Neuronal stem cell (in vitro differentiated cells): ENCODE data around the gene MAPRE3.
A peak's percentile ranks its signal among the peaks of the same experiment; 100 is the strongest.

ENCODE experiments used
- DNase-seq: peaks from one replicate; pipeline ENCODE4 v3.0.0-alpha.2; 2013; ENCODE audit warnings: low spot score
- H2AFZ ChIP-seq: one replicate; pipeline ENCODE4 v1.6.1; 2013; ENCODE audit warnings: mild to moderate bottlenecking, low read length, inconsistent platforms
- H2AK5ac ChIP-seq: 2 replicates; pipeline ENCODE4 v1.6.1; 2013; ENCODE audit warnings: low read depth, mild to moderate bottlenecking, inconsistent platforms, low read length, moderate library complexity, mixed read lengths
- H2BK120ac ChIP-seq: 2 replicates; pipeline ENCODE4 v1.6.1; 2013; ENCODE audit warnings: low read depth, mild to moderate bottlenecking, inconsistent platforms, low read length, moderate library complexity, mixed read lengths
- H2BK12ac ChIP-seq: one replicate; pipeline ENCODE4 v1.6.1; 2013; ENCODE audit warnings: low read length, inconsistent platforms
- H2BK15ac ChIP-seq: 2 replicates; pipeline ENCODE4 v1.6.1; 2013; ENCODE audit warnings: mild to moderate bottlenecking, low read length, inconsistent platforms, mixed read lengths
- H2BK5ac ChIP-seq: one replicate; pipeline ENCODE4 v1.6.1; 2013; ENCODE audit warnings: inconsistent platforms, mild to moderate bottlenecking, low read length, moderate library complexity
- H3K14ac ChIP-seq: one replicate; pipeline ENCODE4 v1.6.1; 2013; ENCODE audit warnings: low read length, inconsistent platforms
- H3K18ac ChIP-seq: 2 replicates; pipeline ENCODE4 v1.6.1; 2013; ENCODE audit warnings: low read length, inconsistent platforms
- H3K23ac ChIP-seq: 2 replicates; pipeline ENCODE4 v1.6.1; 2013; ENCODE audit warnings: low read depth, mild to moderate bottlenecking, mixed read lengths, low read length, inconsistent platforms; ENCODE audit not compliant: poor library complexity
- H3K27ac ChIP-seq: replicated peaks from 3 replicates; pipeline ENCODE4 v1.5.1; 2013; ENCODE audit warnings: low read length, inconsistent platforms
- H3K27me3 ChIP-seq, 3 experiments: 2 replicates each; pipeline ENCODE4 v1.6.1; 2013; ENCODE audit warnings: low read length in 3 of 3, mild to moderate bottlenecking in 2 of 3, inconsistent platforms in 1 of 3, low read depth in 1 of 3, mixed read lengths in 1 of 3, moderate library complexity in 1 of 3; ENCODE audit not compliant: control insufficient read depth in 3 of 3, insufficient read depth in 3 of 3
- H3K36me3 ChIP-seq, 2 donors: replicated peaks in 1 of 2; 2 replicates each; pipeline ENCODE4 v1.6.1; 2013; ENCODE audit warnings: low read length in 2 of 2; ENCODE audit not compliant: control insufficient read depth in 2 of 2, insufficient read depth in 2 of 2
- H3K4ac ChIP-seq: 2 replicates; pipeline ENCODE4 v1.6.1; 2013; ENCODE audit warnings: inconsistent platforms, mild to moderate bottlenecking, low read length, moderate library complexity
- H3K4me1 ChIP-seq, 2 donors: 1 replicate in 1 of 2; 2 replicates in 1 of 2; pipeline ENCODE4 v1.6.1; 2013; ENCODE audit warnings: low read length in 2 of 2, low read depth in 1 of 2; ENCODE audit not compliant: control insufficient read depth in 2 of 2, insufficient read depth in 1 of 2
- H3K4me2 ChIP-seq: one replicate; pipeline ENCODE4 v1.6.1; 2013; ENCODE audit warnings: mild to moderate bottlenecking, low read length, inconsistent platforms; ENCODE audit not compliant: insufficient read depth, poor library complexity, severe bottlenecking
- H3K4me3 ChIP-seq, 2 donors: 2 replicates each; pipeline ENCODE4 v1.5.1; 2013; ENCODE audit warnings: low read length in 2 of 2, mild to moderate bottlenecking in 2 of 2, inconsistent platforms in 1 of 2, moderate library complexity in 1 of 2
- H3K79me1 ChIP-seq: one replicate; pipeline ENCODE4 v1.6.1; 2013; ENCODE audit warnings: low read depth, mild to moderate bottlenecking, inconsistent platforms, low read length, moderate library complexity
- H3K9ac ChIP-seq: one replicate; pipeline ENCODE4 v1.6.1; 2013; ENCODE audit warnings: mild to moderate bottlenecking, low read depth, low read length, inconsistent platforms; ENCODE audit not compliant: poor library complexity
- H3K9me3 ChIP-seq, 2 donors: replicated peaks in 1 of 2; 2 replicates each; pipeline versions ENCODE3 to v1.6.1; 2013; ENCODE audit warnings: low read length in 2 of 2, mild to moderate bottlenecking in 2 of 2, inconsistent platforms in 1 of 2, low read depth in 1 of 2, mixed read lengths in 1 of 2, moderate library complexity in 1 of 2; ENCODE audit not compliant: control insufficient read depth in 2 of 2, insufficient read depth in 1 of 2
- H4K8ac ChIP-seq: one replicate; pipeline ENCODE4 v1.6.1; 2013; ENCODE audit warnings: low read depth, mild to moderate bottlenecking, inconsistent platforms, low read length, moderate library complexity
- H4K91ac ChIP-seq: one replicate; pipeline ENCODE4 v1.6.1; 2013; ENCODE audit warnings: low read length, low read depth, mild to moderate bottlenecking, inconsistent platforms; ENCODE audit not compliant: poor library complexity
- WGBS, 2 donors: extraction: QIAGEN DNeasy Blood & Tissue Kit; methylation state at CpG; one replicate each; pipeline ENCODE4 v1.1.7; 2013; ENCODE audit warnings: missing lambda C conversion rate in 2 of 2, mixed read lengths in 1 of 2; ENCODE audit not compliant: insufficient read length in 2 of 2, insufficient replicate concordance in 1 of 2; ENCODE audit errors: extremely low coverage in 2 of 2; 5-methylcytosine and 5-hydroxymethylcytosine counted together

The MAPRE3 gene

GRCh38 chr2:27021253-27022049 is 51.0 kb downstream of the MAPRE3 start:
- no peak overlapping the region for H3K18ac ChIP-seq
- H3K9ac ChIP-seq = no peak overlapping the region
- no peaks in the 10 kb centered on the region for H3K27me3 ChIP-seq
- no peak overlapping the region for H3K4me2 ChIP-seq
- WGBS, 2 donors = no CpG with 5 or more reads among the region's 11 CpGs
- H2BK15ac ChIP-seq = no peak overlapping the region
- H2AFZ ChIP-seq = no peak overlapping the region
- H2BK120ac ChIP-seq = no peak overlapping the region
- H2BK5ac ChIP-seq = no peak overlapping the region
- H3K9me3 ChIP-seq = no peaks in the 10 kb centered on the region
- no peak overlapping the region for H3K14ac ChIP-seq
- peaks cover 4% of the 10 kb centered on the region for H3K79me1 ChIP-seq
- no peak overlapping the region for H3K4ac ChIP-seq
- H2AK5ac ChIP-seq = no peak overlapping the region
- H3K4me3 ChIP-seq = no peak overlapping the region
- no peak for DNase-seq
- H4K8ac ChIP-seq = no peak overlapping the region
- peaks cover 14 to 36% of the 10 kb centered on the region in 2 donors for H3K36me3 ChIP-seq
- H3K23ac ChIP-seq = no peak overlapping the region
- H4K91ac ChIP-seq = no peak overlapping the region
- H3K4me1 ChIP-seq = peaks cover 1 to 16% of the 10 kb centered on the region in 2 donors
- no peak overlapping the region for H3K27ac ChIP-seq
- no peak overlapping the region for H2BK12ac ChIP-seq

GRCh38 chr2:27023740-27024139 is 53.3 kb downstream of the MAPRE3 start:
- H4K91ac ChIP-seq = no peak overlapping the region
- no peaks in the 10 kb centered on the region for H3K27me3 ChIP-seq
- H2BK120ac ChIP-seq = no peak overlapping the region
- no peak overlapping the region for H3K14ac ChIP-seq
- H2BK5ac ChIP-seq = no peak overlapping the region
- no peak overlapping the region for H3K23ac ChIP-seq
- no peak overlapping the region for H3K18ac ChIP-seq
- H3K27ac ChIP-seq = no peak overlapping the region
- peaks cover 14 to 49% of the 10 kb centered on the region in 2 donors for H3K36me3 ChIP-seq
- H2BK12ac ChIP-seq = no peak overlapping the region
- H2AK5ac ChIP-seq = no peak overlapping the region
- H3K4me1 ChIP-seq = peaks cover 1 to 16% of the 10 kb centered on the region in 2 donors
- H3K9ac ChIP-seq = no peak overlapping the region
- H3K4ac ChIP-seq = no peak overlapping the region
- no peak overlapping the region for H3K4me2 ChIP-seq
- peaks cover 7% of the 10 kb centered on the region for H3K79me1 ChIP-seq
- WGBS, 2 donors = no CpG with 5 or more reads among the region's 7 CpGs
- no peaks in the 10 kb centered on the region for H3K9me3 ChIP-seq
- no peak overlapping the region for H2AFZ ChIP-seq
- no peak overlapping the region for H2BK15ac ChIP-seq
- no peak for DNase-seq
- H4K8ac ChIP-seq = no peak overlapping the region
- peak overlapping the region in 1 of 2 donors; percentile 13 for H3K4me3 ChIP-seq

GRCh38 chr2:27024188-27024587 is 53.8 kb downstream of the MAPRE3 start:
- Histone ChIP-seq H2BK120ac (no peak overlapping the region), H3K36me3 (peaks cover 16 to 53% of the 10 kb centered on the region in 2 donors), H3K4me1 (peaks cover 1 to 16% of the 10 kb centered on the region in 2 donors), H3K14ac (no peak overlapping the region), H2BK5ac (no peak overlapping the region), H2AK5ac (peak overlapping the region; percentile 1), H3K9ac (no peak overlapping the region), H2BK15ac (no peak overlapping the region), H4K8ac (no peak overlapping the region), H2BK12ac (no peak overlapping the region), H3K4me2 (no peak overlapping the region), H3K23ac (no peak overlapping the region), H3K27ac (no peak overlapping the region), H4K91ac (no peak overlapping the region), H3K18ac (no peak overlapping the region), H3K79me1 (peaks cover 7% of the 10 kb centered on the region), H2AFZ (no peak overlapping the region), H3K9me3 (no peaks in the 10 kb centered on the region), H3K27me3 (no peaks in the 10 kb centered on the region), H3K4me3 (no peak overlapping the region), H3K4ac (no peak overlapping the region)
- no peak for DNase-seq
- no CpG with 5 or more reads among the region's 18 CpGs for WGBS, 2 donors

- Histone ChIP-seq H3K14ac (no peak overlapping the region), H4K8ac (no peak overlapping the region), H2AK5ac (no peak overlapping the region), H3K27me3 (no peaks in the 10 kb centered on the region), H3K4me3 (no peak overlapping the region), H3K4ac (no peak overlapping the region), H3K79me1 (peaks cover 7% of the 10 kb centered on the region), H2BK12ac (no peak overlapping the region), H3K4me1 (peaks cover 1 to 16% of the 10 kb centered on the region in 2 donors), H3K9me3 (no peaks in the 10 kb centered on the region), H3K18ac (peak overlapping the region; percentile 46), H3K4me2 (no peak overlapping the region), H4K91ac (no peak overlapping the region), H3K9ac (peak overlapping the region; percentile 66), H2BK15ac (no peak overlapping the region), H2AFZ (no peak overlapping the region), H3K23ac (no peak overlapping the region), H2BK120ac (no peak overlapping the region), H3K36me3 (peaks cover 18 to 57% of the 10 kb centered on the region in 2 donors), H3K27ac (no peak overlapping the region), H2BK5ac (no peak overlapping the region)
- DNase-seq = no peak
- no CpG with 5 or more reads among the region's 12 CpGs for WGBS, 2 donors
These were observed 54.4 kb downstream of the MAPRE3 start for GRCh38 chr2:27024812-27025211.
